GM18505 (cell line): ENCODE measurements around the gene DHRS13.
"Not testable (repeated sequence)": the region's sequence is repeated elsewhere in the genome, so short reads cannot be mapped to it uniquely, and the experiment has no call there.

Source experiments
- ATAC-seq: cut with Tn5 transposase; IDR thresholded peaks from one replicate; pipeline ENCODE4 v1.9.1; 2021; ENCODE audit not compliant: unreplicated experiment
- POLR2A ChIP-seq: IDR thresholded peaks from 4 replicates; pipeline ENCODE4 v1.6.1; 2011; ENCODE audit warnings: borderline replicate concordance; ENCODE audit not compliant: insufficient read depth, insufficient read length; ENCODE audit errors: extremely low read depth

Gene DHRS13

DNA sequence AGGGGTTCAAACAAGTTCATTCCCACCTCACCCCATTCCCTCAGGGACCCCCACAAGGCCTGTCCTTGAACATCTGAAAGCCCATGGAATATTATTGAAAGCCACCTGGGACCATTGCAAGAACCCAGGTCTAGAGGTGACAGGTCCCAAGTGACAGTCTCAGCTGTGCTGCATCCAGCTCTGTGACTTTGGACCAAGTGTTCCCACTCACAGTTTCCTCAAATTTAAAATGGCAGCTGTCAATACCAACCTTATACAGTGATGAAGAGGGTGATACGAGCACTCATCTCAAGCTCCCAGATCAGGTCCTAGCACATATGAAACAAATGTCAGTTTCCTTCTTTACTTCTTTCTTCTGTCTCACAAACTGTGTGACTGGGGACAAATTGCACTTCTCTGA is 38.9 kb downstream of the DHRS13 start:
- no peak for TF ChIP-seq POLR2A
- ATAC-seq, result no peak

DNA sequence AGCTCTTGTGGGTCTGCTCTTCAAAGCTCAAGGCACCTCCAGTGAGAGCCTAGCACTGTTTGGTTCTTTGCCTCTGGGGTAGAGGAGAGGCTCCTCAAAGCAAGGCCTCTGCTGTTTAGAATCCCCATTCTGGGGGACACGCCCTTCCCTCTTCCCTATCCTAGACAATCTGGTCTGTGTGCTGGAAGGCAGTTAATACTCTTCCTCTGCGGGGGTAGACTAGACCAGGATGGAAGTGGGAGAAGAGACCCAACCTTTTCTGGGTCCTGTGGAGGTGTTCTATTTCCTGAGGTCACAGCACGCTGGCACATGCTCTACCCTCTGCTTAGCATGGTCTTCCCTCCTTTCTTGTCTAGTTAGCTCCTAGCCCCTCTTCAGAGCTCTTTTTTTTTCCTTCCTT is 40.3 kb downstream of the DHRS13 start:
- ATAC-seq, result no peak
- TF ChIP-seq POLR2A, result no peak

- TF ChIP-seq POLR2A, result no peak
- ATAC-seq, result no peak
Measured at GRCh38 chr17:28861393-28862203, 41.3 kb downstream of the DHRS13 start.

DNA sequence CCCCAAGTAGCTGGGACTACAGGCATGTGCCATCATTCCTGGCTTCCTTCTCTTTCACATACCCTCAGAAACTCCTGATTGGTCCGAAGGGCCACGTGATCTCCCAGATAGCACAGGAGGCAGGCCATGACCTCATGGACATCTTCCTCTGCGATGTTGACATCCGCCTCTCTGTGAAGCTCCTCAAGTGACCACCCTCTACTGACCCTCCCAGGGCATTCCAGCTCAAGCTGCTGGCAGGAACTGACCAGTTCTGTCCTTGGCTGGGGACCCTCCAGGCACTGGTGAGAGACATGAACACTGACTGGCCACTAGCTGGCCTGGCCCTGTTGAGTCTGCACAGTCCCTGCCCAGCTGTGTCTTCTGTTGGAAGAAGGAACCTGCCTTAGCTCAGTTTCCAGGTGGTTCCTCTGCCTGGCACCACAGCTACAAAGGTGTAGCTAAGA is 42.5 kb downstream of the DHRS13 start:
- ATAC-seq, result no peak
- no peak for TF ChIP-seq POLR2A

GRCh38 chr17:28858801-28859355 is 44.0 kb downstream of the DHRS13 start:
- TF ChIP-seq POLR2A, result no peak
- no peak for ATAC-seq

GRCh38 chr17:28857905-28858800 is 44.7 kb downstream of the DHRS13 start:
- ATAC-seq, result no peak
- TF ChIP-seq POLR2A, result no peak

- ATAC-seq, result no peak
Measured at GRCh38 chr17:28856028-28856574, 46.8 kb downstream of the DHRS13 start.

GRCh38 chr17:28855336-28855679 is 47.6 kb downstream of the DHRS13 start:
- no peak for ATAC-seq
- no peak for TF ChIP-seq POLR2A

More at GRCh38 chr17:28856028-28856574, 46.8 kb downstream of the DHRS13 start:
- no peak for TF ChIP-seq POLR2A

DNA sequence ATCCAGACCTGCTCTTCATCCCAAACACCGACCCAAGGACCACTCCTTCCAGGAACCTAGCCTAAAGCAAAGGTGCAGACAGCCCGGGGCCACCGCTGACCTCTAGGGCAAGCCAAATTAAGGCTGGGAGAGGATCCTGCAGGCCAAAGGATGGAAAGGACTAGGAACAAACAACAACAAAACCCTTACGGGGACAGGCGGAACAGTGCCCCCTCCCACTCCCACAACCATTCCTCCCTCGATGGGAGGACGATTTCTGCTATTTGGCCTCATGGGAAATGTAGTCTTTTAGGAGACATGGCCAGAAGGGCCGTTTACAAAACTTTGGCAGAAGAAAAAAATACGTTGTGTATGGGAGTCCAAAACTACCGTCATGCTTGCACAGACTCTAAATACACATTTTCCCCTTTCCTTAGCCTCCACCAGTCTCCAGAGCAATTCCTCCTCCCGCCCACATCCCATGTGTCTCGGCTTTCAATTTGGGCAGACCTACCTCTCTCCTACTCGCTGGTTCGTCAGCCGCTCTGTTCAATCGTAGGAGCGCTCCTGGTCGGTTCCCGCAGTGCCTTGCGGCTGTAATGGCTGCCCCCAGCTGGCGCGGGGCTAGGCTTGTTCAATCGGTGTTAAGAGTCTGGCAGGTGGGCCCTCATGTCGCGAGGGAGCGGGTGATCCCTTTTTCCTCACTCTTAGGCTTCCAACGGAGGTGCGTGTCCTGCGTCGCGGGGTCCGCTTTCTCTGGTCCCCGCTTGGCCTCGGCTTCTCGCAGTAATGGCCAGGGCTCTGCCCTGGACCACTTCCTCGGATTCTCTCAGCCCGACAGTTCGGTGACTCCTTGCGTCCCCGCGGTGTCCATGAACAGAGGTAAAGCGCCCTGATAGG is 48.2 kb downstream of the DHRS13 start, which contains the start of gene ERAL1:
TSS of gene ERAL1 (plus strand) at position 560 of the 879 bp plus-strand sequence. CDS start at position 579, 19 bp downstream.
- ATAC-seq, result peak; percentile 79
- TF ChIP-seq POLR2A, result peak; percentile 92

- no peak for TF ChIP-seq POLR2A
- ATAC-seq, result no peak
Measured at GRCh38 chr17:28853295-28853694, 49.6 kb downstream of the DHRS13 start.

DNA sequence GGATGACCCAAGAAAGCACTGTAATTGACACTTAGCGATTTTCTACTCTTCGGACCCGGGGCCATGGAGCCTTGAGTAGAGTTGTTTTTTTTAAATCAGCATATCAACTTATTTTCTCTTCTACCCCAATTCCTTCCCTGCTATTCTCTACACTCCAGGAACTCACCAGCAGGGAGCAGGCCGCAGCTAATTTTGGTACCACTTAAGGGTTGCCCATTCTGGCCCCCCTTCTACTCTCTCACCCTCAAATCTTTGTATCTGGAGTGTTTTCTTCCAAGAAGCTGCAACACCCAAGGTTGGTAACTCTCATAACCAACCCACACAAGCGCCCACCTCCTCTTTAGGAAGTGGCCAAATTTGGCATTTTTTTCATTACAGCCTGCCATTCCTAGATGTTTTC is 53.6 kb downstream of the DHRS13 start:
- ATAC-seq, result no peak
- TF ChIP-seq POLR2A, result no peak

DNA sequence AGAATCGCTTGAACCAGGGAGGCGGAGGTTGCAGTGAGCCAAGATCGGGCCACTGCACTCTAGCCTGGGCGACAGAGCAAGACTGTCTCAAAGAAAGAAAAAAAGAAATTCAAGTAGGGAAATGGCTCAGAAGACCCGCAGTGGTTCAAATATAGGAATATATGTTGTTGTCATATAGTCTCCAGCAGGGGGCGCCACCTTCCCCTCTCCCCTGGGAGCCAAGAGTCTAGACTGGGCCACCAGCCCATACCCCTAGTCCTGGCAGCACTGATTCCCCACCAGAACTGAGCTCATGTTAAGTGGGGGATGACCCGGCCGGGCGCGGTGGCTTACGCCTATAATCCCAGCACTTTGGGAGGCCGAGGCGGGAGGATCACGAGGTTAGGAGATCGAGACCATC is 54.2 kb downstream of the DHRS13 start:
- not testable (repeated sequence) for ATAC-seq
